Endometrial microvascular endothelial cells (primary cell): ENCODE results near the gene GIT1. TPM values are rescaled to one million over a fixed set of nuclear protein-coding genes. Genes with fewer than 3 reads are reported as not detected.

Experiments
- in situ Hi-C: cut with HindIII; loops from 2 replicates; pipeline ENCODE4 v1.10.0; 2017; ENCODE audit warnings: low sequenced_read_pairs, low pct_unique_long_range_greater_than_20kb; ENCODE audit errors: inconsistent ontology term
- total RNA-seq: library from RNA; depleted of rRNA; stranded (reverse); fragments of >200 nt; gene quantifications from one replicate; pipeline ENCODE4 v1.2.3, GENCODE V29; 2015; ENCODE audit errors: inconsistent ontology term

GIT1 gene
- total RNA-seq, 1 donor from 2014 or later, result 52.9 TPM

GRCh38 chr17:29572691-29573557 lies 16.5 kb downstream of the GIT1 start:
- in situ Hi-C loops, result no loop called here

- in situ Hi-C loops, result no loop called here
These were observed 17.4 kb downstream of the GIT1 start for GRCh38 chr17:29571883-29572681.

GRCh38 chr17:29571486-29571882 lies 18.0 kb downstream of the GIT1 start:
- in situ Hi-C loops, result no loop called here

GRCh38 chr17:29570521-29570920 lies 18.9 kb downstream of the GIT1 start:
- in situ Hi-C loops, result no loop called here

- in situ Hi-C loops, result no loop called here
These were observed 20.1 kb downstream of the GIT1 start for GRCh38 chr17:29569245-29569950.

- in situ Hi-C loops, result no loop called here
These were observed 20.9 kb downstream of the GIT1 start, which contains the start of gene TP53I13 for GRCh38 chr17:29568331-29569244. TP53I13 (plus strand) TSS chr17:29568701; CDS start chr17:29568759, 58 bp downstream.

GRCh38 chr17:29567554-29568330 lies 21.7 kb downstream of the GIT1 start:
- in situ Hi-C loops, result no loop called here

- in situ Hi-C loops, result no loop called here
These were observed 22.2 kb downstream of the GIT1 start for GRCh38 chr17:29567304-29567553.

- in situ Hi-C loops, result no loop called here
These were observed 22.8 kb downstream of the GIT1 start, which contains the start of gene ABHD15 for GRCh38 chr17:29566473-29567303. ABHD15 (minus strand) TSS chr17:29567037; CDS start chr17:29566966, 71 bp downstream.

GRCh38 chr17:29565643-29566472 lies 23.6 kb downstream of the GIT1 start:
- in situ Hi-C loops, result no loop called here

GRCh38 chr17:29563816-29564215 lies 25.6 kb downstream of the GIT1 start:
- in situ Hi-C loops, result no loop called here

GRCh38 chr17:29562615-29563014 lies 26.8 kb downstream of the GIT1 start:
- in situ Hi-C loops, result no loop called here

GRCh38 chr17:29561554-29562517 lies 27.6 kb downstream of the GIT1 start:
- in situ Hi-C loops, result no loop called here

GRCh38 chr17:29560316-29560715 lies 29.1 kb downstream of the GIT1 start:
- in situ Hi-C loops, result no loop called here

- in situ Hi-C loops, result no loop called here
These were observed 29.8 kb downstream of the GIT1 start for GRCh38 chr17:29559640-29560039.
